Fibroblast of lung (primary cell): ENCODE data around the gene SGK1.

ENCODE experiments used
- EZH2 ChIP-seq: IDR thresholded peaks from 2 replicates; pipeline ENCODE4 v1.5.1; 2012; ENCODE audit warnings: low read length, control low read depth, mild to moderate bottlenecking; ENCODE audit errors: missing control alignments
- TF ChIP-seq, protein P1 (sequence below), 2 donors: IDR thresholded peaks in 1 of 2; conservative IDR thresholded peaks in 1 of 2; 1 replicate in 1 of 2; 2 replicates in 1 of 2; pipeline ENCODE4 v1.5.1; 2011 to 2012; ENCODE audit warnings: low read length in 2 of 2, control low read depth in 1 of 2, inconsistent platforms in 1 of 2, low read depth in 1 of 2, mild to moderate bottlenecking in 1 of 2

DNA sequence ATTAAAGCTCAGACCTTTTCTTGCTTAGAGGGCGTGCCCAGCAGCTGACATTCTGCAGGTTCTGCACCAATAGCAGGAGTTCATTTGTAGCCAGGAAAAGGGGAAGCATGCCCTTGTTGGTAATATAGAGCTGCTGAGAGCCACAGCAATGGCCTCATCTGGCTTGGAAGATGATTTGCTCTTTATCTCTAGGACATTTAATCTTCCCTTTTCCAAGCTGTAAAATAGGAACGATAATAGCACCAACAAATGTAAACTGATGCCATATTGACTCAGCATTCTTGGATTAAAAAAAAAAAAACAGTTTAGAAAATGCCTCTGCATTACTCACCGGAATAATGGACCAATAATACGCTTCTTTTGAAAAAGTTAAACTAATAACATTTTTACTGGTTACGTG, 172.1 kb downstream of the SGK1 start:
- TF ChIP-seq, protein P1, sequence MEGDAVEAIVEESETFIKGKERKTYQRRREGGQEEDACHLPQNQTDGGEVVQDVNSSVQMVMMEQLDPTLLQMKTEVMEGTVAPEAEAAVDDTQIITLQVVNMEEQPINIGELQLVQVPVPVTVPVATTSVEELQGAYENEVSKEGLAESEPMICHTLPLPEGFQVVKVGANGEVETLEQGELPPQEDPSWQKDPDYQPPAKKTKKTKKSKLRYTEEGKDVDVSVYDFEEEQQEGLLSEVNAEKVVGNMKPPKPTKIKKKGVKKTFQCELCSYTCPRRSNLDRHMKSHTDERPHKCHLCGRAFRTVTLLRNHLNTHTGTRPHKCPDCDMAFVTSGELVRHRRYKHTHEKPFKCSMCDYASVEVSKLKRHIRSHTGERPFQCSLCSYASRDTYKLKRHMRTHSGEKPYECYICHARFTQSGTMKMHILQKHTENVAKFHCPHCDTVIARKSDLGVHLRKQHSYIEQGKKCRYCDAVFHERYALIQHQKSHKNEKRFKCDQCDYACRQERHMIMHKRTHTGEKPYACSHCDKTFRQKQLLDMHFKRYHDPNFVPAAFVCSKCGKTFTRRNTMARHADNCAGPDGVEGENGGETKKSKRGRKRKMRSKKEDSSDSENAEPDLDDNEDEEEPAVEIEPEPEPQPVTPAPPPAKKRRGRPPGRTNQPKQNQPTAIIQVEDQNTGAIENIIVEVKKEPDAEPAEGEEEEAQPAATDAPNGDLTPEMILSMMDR (conservative IDR thresholded peaks at IDR 0.05 in 1 of 2, IDR thresholded peaks at IDR 0.05 in 1 of 2; ENCODE audit: low read depth in 1 of 2, low read length in 2 of 2): no peak
- no peak for TF ChIP-seq EZH2
